ENCODE measurements around the gene COPS6.

COPS6 gene

DNA sequence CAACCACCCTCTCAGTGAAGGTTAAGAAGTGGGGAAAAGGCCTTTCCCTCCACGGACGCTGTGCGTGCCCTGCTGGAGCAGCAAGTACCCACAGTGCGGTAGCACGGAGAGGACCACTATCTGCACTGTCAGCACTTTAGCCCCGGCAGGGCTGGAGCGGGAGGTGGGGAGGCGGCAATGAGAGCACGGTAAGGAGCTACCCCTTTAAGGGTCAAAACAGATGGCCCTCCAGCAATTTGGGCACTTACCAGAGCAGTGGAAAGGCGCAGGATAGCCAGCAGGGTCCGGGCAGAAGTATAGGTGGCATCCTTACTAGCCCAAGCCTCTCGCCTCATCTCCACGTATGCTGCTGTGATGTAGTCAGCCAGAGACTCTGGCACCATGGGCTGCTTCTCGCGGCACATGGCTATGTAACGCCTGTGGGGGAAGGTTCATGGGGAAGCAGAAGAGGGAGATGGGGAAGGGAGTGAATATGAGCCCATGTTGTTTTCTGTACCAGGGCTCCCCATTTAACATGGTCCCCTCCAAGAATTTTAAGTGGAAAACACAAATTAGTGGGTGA lies 5.2 kb downstream of the COPS6 start:
- TF ChIP-seq, protein P1, sequence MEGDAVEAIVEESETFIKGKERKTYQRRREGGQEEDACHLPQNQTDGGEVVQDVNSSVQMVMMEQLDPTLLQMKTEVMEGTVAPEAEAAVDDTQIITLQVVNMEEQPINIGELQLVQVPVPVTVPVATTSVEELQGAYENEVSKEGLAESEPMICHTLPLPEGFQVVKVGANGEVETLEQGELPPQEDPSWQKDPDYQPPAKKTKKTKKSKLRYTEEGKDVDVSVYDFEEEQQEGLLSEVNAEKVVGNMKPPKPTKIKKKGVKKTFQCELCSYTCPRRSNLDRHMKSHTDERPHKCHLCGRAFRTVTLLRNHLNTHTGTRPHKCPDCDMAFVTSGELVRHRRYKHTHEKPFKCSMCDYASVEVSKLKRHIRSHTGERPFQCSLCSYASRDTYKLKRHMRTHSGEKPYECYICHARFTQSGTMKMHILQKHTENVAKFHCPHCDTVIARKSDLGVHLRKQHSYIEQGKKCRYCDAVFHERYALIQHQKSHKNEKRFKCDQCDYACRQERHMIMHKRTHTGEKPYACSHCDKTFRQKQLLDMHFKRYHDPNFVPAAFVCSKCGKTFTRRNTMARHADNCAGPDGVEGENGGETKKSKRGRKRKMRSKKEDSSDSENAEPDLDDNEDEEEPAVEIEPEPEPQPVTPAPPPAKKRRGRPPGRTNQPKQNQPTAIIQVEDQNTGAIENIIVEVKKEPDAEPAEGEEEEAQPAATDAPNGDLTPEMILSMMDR (IDR thresholded peaks at IDR 0.05; ENCODE audit: poor library complexity, severe bottlenecking): no peak
- H3K4me1 ChIP-seq (ENCODE audit: insufficient read depth, poor library complexity, severe bottlenecking): no peaks in the 10 kb centered on the region
- no peak for ATAC-seq (ENCODE audit: low read depth)
- H3K9me3 ChIP-seq (ENCODE audit: severe bottlenecking): no peaks in the 10 kb centered on the region
- peaks cover 89% of the 10 kb centered on the region for H3K36me3 ChIP-seq (ENCODE audit: low read depth)
- no peak overlapping the region for H3K4me3 ChIP-seq (ENCODE audit: severe bottlenecking)
- no peak for DNase-seq (ENCODE audit: low spot score)
- no peaks in the 10 kb centered on the region for H3K27me3 ChIP-seq (ENCODE audit: insufficient read depth, poor library complexity, severe bottlenecking)
- H3K27ac ChIP-seq (ENCODE audit: poor library complexity, severe bottlenecking): no peak overlapping the region

DNA sequence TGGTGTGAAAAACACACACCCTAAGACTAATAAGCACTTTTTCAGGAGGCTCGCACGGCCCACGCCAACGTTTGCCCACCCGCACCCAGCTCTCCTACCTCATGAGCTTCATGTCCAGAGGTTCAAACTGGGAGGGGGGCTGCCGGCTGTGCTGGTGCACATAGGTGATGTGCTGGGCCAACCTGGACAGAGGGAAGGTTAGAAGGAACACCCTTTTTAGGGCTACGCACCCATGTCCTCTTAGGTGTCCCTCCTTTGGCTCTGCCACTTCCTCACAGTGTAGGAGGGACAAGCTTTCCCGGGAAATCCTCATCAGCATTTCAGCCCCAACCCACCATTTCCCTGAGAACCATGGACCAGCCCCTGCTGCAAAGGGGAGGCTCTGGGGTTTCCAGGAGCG lies 6.5 kb downstream of the COPS6 start:
- Histone ChIP-seq H3K36me3 (ENCODE audit: low read depth) (peaks cover 97% of the 10 kb centered on the region), H3K4me3 (ENCODE audit: severe bottlenecking) (no peak overlapping the region), H3K27ac (ENCODE audit: poor library complexity, severe bottlenecking) (no peak overlapping the region), H3K9me3 (ENCODE audit: severe bottlenecking) (no peaks in the 10 kb centered on the region), H3K27me3 (ENCODE audit: insufficient read depth, poor library complexity, severe bottlenecking) (no peaks in the 10 kb centered on the region), H3K4me1 (ENCODE audit: insufficient read depth, poor library complexity, severe bottlenecking) (peaks cover 4% of the 10 kb centered on the region)
- DNase-seq (ENCODE audit: low spot score): no peak
- ATAC-seq (ENCODE audit: low read depth): no peak
- TF ChIP-seq, protein P1 (IDR thresholded peaks at IDR 0.05; ENCODE audit: poor library complexity, severe bottlenecking): no peak

GRCh38 chr7:100095704-100096103 lies 6.9 kb downstream of the COPS6 start:
- Histone ChIP-seq H3K36me3 (ENCODE audit: low read depth) (peaks cover 93% of the 10 kb centered on the region), H3K4me3 (ENCODE audit: severe bottlenecking) (no peak overlapping the region), H3K27ac (ENCODE audit: poor library complexity, severe bottlenecking) (no peak overlapping the region), H3K27me3 (ENCODE audit: insufficient read depth, poor library complexity, severe bottlenecking) (no peaks in the 10 kb centered on the region), H3K4me1 (ENCODE audit: insufficient read depth, poor library complexity, severe bottlenecking) (peaks cover 4% of the 10 kb centered on the region), H3K9me3 (ENCODE audit: severe bottlenecking) (no peaks in the 10 kb centered on the region)
- TF ChIP-seq, protein P1 (IDR thresholded peaks at IDR 0.05; ENCODE audit: poor library complexity, severe bottlenecking): no peak
- DNase-seq (ENCODE audit: low spot score): no peak
- no peak for ATAC-seq (ENCODE audit: low read depth)

GRCh38 chr7:100098913-100099312 lies 10.1 kb downstream of the COPS6 start:
- Histone ChIP-seq H3K27ac (ENCODE audit: poor library complexity, severe bottlenecking) (no peak overlapping the region), H3K4me1 (ENCODE audit: insufficient read depth, poor library complexity, severe bottlenecking) (peaks cover 4% of the 10 kb centered on the region), H3K9me3 (ENCODE audit: severe bottlenecking) (no peaks in the 10 kb centered on the region), H3K36me3 (ENCODE audit: low read depth) (peaks cover 62% of the 10 kb centered on the region), H3K4me3 (ENCODE audit: severe bottlenecking) (no peak overlapping the region), H3K27me3 (ENCODE audit: insufficient read depth, poor library complexity, severe bottlenecking) (no peaks in the 10 kb centered on the region)
- no peak for ATAC-seq (ENCODE audit: low read depth)
- TF ChIP-seq, protein P1 (IDR thresholded peaks at IDR 0.05; ENCODE audit: poor library complexity, severe bottlenecking): no peak
- DNase-seq (ENCODE audit: low spot score): no peak

GRCh38 chr7:100099452-100099851 lies 10.7 kb downstream of the COPS6 start:
- H3K4me1 ChIP-seq (ENCODE audit: insufficient read depth, poor library complexity, severe bottlenecking): peaks cover 4% of the 10 kb centered on the region
- DNase-seq (ENCODE audit: low spot score) (no peak), ATAC-seq (ENCODE audit: low read depth) (no peak)
- TF ChIP-seq, protein P1 (IDR thresholded peaks at IDR 0.05; ENCODE audit: poor library complexity, severe bottlenecking): no peak
- H3K27me3 ChIP-seq (ENCODE audit: insufficient read depth, poor library complexity, severe bottlenecking): no peaks in the 10 kb centered on the region
- no peak overlapping the region for H3K4me3 ChIP-seq (ENCODE audit: severe bottlenecking)
- H3K9me3 ChIP-seq (ENCODE audit: severe bottlenecking): no peaks in the 10 kb centered on the region
- H3K36me3 ChIP-seq (ENCODE audit: low read depth): peaks cover 57% of the 10 kb centered on the region
- peak overlapping the region; percentile 94 for H3K27ac ChIP-seq (ENCODE audit: poor library complexity, severe bottlenecking)

Data from RWPE2 (cell line).